ENCODE results near the gene FAM83D.

FAM83D gene

DNA sequence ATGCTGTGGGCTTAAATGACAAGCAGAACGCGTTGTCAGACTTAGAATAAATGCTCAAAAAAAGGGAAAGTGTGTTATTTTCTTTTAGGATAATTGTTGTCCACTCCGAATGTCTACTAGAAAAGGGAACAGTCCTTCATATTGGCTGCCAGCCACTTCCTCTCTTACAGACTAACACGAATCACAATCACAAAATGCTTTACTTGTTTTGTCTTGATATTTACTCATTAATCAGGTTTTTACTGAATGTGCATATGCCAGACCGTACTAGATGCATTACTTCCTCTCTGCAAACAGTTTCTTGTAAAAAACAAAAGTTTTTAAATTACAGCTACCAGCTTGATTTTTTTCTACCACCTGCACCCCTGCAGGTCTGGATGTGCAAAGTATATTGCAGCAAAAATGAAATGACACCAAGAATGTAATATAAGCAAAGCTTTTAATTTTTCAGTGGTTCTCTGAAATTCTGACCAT lies 36.7 kb downstream of the FAM83D start:
- H3K4me3 Mint-ChIP-seq = peak overlapping the region; percentile 97
- peaks cover 3% of the 10 kb centered on the region for H3K36me3 Mint-ChIP-seq
- H3K9me3 Mint-ChIP-seq = no peaks in the 10 kb centered on the region
- H3K27me3 Mint-ChIP-seq = no peaks in the 10 kb centered on the region
- peak overlapping the region; percentile 96 for H3K27ac Mint-ChIP-seq
- H3K4me1 Mint-ChIP-seq = peaks cover 53% of the 10 kb centered on the region

DNA sequence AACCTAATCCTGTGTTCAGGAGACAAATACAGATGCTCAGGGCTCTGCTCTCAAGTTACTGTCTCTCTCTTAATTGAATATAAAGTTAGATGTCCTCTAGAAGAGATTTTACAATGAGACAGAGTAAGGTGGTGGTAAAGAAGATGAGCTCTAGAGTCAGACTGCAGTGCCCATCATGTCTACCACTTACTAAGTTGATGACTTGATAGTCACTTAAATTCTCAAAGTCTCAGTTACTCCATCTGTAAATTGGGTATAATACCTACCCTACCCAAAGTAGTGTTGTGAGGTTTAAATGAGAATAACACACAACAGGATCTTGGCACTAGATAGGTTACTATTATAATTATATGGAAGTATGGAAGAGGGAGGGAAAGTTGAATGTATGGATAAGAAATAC lies 37.5 kb downstream of the FAM83D start:
- H3K4me3 Mint-ChIP-seq = no peak overlapping the region

DNA sequence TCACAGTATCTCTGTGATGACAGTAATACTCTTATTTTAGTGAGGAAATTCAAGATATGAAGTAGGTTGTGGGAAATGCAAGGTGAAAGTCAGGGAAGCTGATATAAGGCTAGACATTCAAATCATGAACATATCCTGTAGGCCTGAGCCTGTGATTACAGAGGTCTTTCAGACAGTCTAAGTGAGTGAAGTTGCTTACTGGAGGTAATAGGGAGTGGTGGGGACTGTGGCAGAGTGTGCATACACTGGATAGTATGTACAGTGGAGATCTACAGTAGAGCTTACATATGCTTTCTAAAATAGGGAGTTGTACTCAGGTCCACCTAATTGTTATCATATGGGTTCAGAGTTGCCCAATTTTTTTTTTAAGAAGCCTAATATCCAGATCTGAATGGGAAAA lies 39.0 kb downstream of the FAM83D start:
- Mint-ChIP-seq H3K27me3 (no peaks in the 10 kb centered on the region), H3K9me3 (no peaks in the 10 kb centered on the region), H3K36me3 (peaks cover 8% of the 10 kb centered on the region), H3K4me3 (no peak overlapping the region), H3K4me1 (peaks cover 54% of the 10 kb centered on the region), H3K27ac (no peak overlapping the region)

More for the DNA sequence above, 37.5 kb downstream of the FAM83D start:
- H3K9me3 Mint-ChIP-seq = no peaks in the 10 kb centered on the region
- peaks cover 53% of the 10 kb centered on the region for H3K4me1 Mint-ChIP-seq
- no peaks in the 10 kb centered on the region for H3K27me3 Mint-ChIP-seq
- H3K36me3 Mint-ChIP-seq = peaks cover 3% of the 10 kb centered on the region
- H3K27ac Mint-ChIP-seq = no peak overlapping the region

GRCh38 chr20:38968090-38968489 lies 41.9 kb downstream of the FAM83D start:
- H3K27me3 Mint-ChIP-seq = no peaks in the 10 kb centered on the region
- H3K36me3 Mint-ChIP-seq = peaks cover 19% of the 10 kb centered on the region
- no peak overlapping the region for H3K27ac Mint-ChIP-seq
- H3K4me3 Mint-ChIP-seq = no peak overlapping the region
- H3K4me1 Mint-ChIP-seq = peaks cover 52% of the 10 kb centered on the region
- H3K9me3 Mint-ChIP-seq = no peaks in the 10 kb centered on the region

- Mint-ChIP-seq H3K27ac (no peak overlapping the region), H3K4me3 (no peak overlapping the region), H3K9me3 (no peaks in the 10 kb centered on the region), H3K27me3 (no peaks in the 10 kb centered on the region), H3K36me3 (peaks cover 25% of the 10 kb centered on the region), H3K4me1 (peaks cover 45% of the 10 kb centered on the region)
Measured at GRCh38 chr20:38969708-38970107, 43.5 kb downstream of the FAM83D start.

DNA sequence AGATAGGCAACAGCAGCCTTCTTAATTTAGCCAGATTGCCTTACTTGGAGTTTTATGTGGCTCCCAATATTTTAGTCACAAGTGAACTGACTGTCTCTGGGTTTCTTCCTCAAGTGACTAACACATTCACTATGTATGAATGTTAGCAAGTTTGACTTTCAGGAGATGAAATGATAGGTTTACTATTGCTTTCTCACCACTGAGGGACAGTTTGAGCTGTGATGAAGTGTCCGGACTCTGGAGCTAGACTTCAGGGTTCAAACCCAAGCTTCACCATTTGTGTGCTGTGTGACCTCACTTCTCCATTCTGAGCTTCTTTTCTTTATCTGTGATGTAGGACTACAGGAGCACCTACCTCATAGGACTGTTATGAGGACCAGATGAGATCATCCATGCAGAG lies 44.1 kb downstream of the FAM83D start:
- Mint-ChIP-seq H3K9me3 (no peaks in the 10 kb centered on the region), H3K36me3 (peaks cover 25% of the 10 kb centered on the region), H3K4me3 (no peak overlapping the region), H3K4me1 (peaks cover 40% of the 10 kb centered on the region), H3K27ac (no peak overlapping the region), H3K27me3 (no peaks in the 10 kb centered on the region)

DNA sequence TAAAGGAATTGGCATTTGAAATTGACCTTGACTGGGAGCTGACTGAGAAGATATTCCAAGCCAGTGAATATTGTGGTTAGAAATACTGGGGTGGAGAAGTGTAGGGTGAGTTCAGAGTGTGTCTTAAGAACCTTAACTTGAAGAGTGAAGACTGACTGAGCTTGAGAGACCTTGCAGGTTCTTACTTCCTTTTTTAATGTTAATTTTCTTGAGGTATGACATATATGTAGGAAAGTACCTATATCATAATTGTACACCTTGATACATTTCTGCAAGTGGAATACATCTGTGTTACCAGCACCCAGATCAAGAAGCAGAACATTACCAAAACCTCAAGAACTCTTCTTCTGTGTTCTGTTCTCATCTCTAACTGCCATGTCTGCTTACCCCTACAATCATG lies 46.9 kb downstream of the FAM83D start:
- H3K27ac Mint-ChIP-seq = no peak overlapping the region
- no peaks in the 10 kb centered on the region for H3K9me3 Mint-ChIP-seq
- H3K4me3 Mint-ChIP-seq = no peak overlapping the region
- peaks cover 18% of the 10 kb centered on the region for H3K4me1 Mint-ChIP-seq
- H3K36me3 Mint-ChIP-seq = peaks cover 25% of the 10 kb centered on the region
- H3K27me3 Mint-ChIP-seq = no peaks in the 10 kb centered on the region

DNA sequence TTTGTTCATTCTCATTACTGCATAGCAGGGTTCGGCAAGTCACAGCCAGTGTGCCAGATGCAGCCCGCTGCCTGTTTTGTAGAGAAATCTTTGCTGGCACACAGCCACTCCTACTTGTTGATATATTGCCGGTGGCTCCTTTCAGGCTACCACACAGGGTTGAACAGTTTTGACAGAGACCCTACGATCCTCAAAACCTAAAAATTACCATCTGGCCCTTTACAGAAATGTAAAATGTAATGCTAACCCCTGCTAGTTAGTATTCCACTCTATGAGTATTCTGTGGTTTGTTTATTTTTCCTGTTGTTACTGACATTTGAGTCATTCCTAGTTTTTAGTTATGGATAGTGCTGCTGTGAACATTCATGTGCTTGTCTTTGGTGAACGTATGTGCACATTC lies 47.4 kb downstream of the FAM83D start:
- Mint-ChIP-seq H3K4me3 (no peak overlapping the region), H3K36me3 (peaks cover 25% of the 10 kb centered on the region), H3K9me3 (no peaks in the 10 kb centered on the region), H3K27ac (no peak overlapping the region), H3K4me1 (peaks cover 18% of the 10 kb centered on the region), H3K27me3 (no peaks in the 10 kb centered on the region)

DNA sequence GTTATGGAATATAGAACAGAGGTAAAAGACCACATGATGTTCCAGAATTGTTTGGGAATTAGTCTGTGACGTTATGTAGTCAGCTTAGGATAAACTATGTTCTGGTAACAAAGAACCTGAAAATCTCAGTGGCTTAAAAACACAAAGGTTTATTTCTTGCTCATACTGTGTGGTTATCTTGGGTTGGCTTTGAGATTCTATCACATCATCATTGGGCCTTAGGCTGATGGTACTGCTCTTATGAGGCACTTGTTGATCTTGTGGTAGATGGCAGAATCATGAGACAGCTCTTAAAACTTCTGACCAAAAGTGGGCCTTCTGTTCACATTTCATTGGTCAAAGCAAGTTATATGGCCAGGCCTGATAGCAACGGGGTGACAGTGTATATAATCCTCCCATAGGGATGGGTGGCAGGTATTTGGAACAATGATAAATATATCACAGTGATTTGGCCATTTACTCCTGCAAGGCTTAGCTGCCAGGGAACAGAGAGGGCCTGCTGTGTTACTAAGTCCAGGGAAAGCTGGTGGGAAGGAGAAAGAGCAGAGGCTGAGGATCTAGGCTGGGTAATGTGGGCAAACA lies 49.4 kb downstream of the FAM83D start:
- peaks cover 20% of the 10 kb centered on the region for H3K4me1 Mint-ChIP-seq
- no peaks in the 10 kb centered on the region for H3K27me3 Mint-ChIP-seq
- H3K36me3 Mint-ChIP-seq = peaks cover 20% of the 10 kb centered on the region
- H3K4me3 Mint-ChIP-seq = no peak overlapping the region
- no peaks in the 10 kb centered on the region for H3K9me3 Mint-ChIP-seq
- H3K27ac Mint-ChIP-seq = no peak overlapping the region

GRCh38 chr20:38979434-38979833 lies 53.2 kb downstream of the FAM83D start:
- H3K36me3 Mint-ChIP-seq = peaks cover 9% of the 10 kb centered on the region
- H3K4me1 Mint-ChIP-seq = peaks cover 18% of the 10 kb centered on the region
- no peaks in the 10 kb centered on the region for H3K27me3 Mint-ChIP-seq
- no peak overlapping the region for H3K4me3 Mint-ChIP-seq
- H3K9me3 Mint-ChIP-seq = no peaks in the 10 kb centered on the region
- no peak overlapping the region for H3K27ac Mint-ChIP-seq

- no peak overlapping the region for H3K27ac Mint-ChIP-seq
- H3K9me3 Mint-ChIP-seq = no peaks in the 10 kb centered on the region
- no peak overlapping the region for H3K4me3 Mint-ChIP-seq
- peaks cover 6% of the 10 kb centered on the region for H3K36me3 Mint-ChIP-seq
- no peaks in the 10 kb centered on the region for H3K27me3 Mint-ChIP-seq
- peaks cover 18% of the 10 kb centered on the region for H3K4me1 Mint-ChIP-seq
Measured at GRCh38 chr20:38979842-38980241, 53.6 kb downstream of the FAM83D start.

- Mint-ChIP-seq H3K9me3 (no peaks in the 10 kb centered on the region), H3K27me3 (no peaks in the 10 kb centered on the region), H3K36me3 (peaks cover 6% of the 10 kb centered on the region), H3K27ac (no peak overlapping the region), H3K4me1 (peaks cover 18% of the 10 kb centered on the region), H3K4me3 (no peak overlapping the region)
Measured at GRCh38 chr20:38982291-38982690, 56.1 kb downstream of the FAM83D start.

GRCh38 chr20:38985060-38985459 lies 58.8 kb downstream of the FAM83D start:
- Mint-ChIP-seq H3K27me3 (no peaks in the 10 kb centered on the region), H3K9me3 (no peaks in the 10 kb centered on the region), H3K4me1 (peaks cover 21% of the 10 kb centered on the region), H3K27ac (no peak overlapping the region), H3K36me3 (peaks cover 15% of the 10 kb centered on the region), H3K4me3 (no peak overlapping the region)

DNA sequence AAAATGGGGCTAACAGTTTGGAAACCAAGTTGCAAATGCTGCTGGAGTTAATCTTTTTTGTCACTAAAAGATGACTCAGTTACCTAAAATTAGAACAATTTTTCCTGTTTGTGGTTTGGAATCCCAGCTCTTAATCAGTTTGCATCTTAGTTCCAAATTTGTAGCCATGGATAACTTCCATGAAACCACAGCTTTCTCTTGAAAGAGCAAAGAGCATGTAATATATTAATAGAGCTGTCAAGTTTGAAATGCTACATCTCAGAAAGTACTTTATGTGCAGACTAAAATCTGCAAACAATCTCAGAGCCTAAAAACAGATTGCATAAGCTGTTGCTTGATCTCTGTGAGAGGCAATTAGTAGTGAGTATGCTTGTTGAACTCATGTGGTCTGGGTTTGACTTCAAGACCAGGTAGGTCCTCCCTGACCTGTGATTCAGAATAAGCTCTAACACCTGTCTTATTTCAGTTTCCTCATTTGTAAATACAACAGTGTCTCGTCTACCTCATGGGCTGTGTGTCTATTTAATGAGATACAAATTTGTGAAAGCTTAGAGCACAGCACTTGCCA lies 59.5 kb downstream of the FAM83D start:
- no peak overlapping the region for H3K4me3 Mint-ChIP-seq
- peaks cover 15% of the 10 kb centered on the region for H3K36me3 Mint-ChIP-seq
- H3K27ac Mint-ChIP-seq = no peak overlapping the region
- peaks cover 17% of the 10 kb centered on the region for H3K4me1 Mint-ChIP-seq
- H3K27me3 Mint-ChIP-seq = no peaks in the 10 kb centered on the region
- H3K9me3 Mint-ChIP-seq = no peaks in the 10 kb centered on the region

- Mint-ChIP-seq H3K27ac (no peak overlapping the region), H3K9me3 (no peaks in the 10 kb centered on the region), H3K4me1 (peaks cover 10% of the 10 kb centered on the region), H3K4me3 (no peak overlapping the region), H3K27me3 (no peaks in the 10 kb centered on the region), H3K36me3 (peaks cover 15% of the 10 kb centered on the region)
Measured at GRCh38 chr20:38986663-38987062, 60.4 kb downstream of the FAM83D start.

DNA sequence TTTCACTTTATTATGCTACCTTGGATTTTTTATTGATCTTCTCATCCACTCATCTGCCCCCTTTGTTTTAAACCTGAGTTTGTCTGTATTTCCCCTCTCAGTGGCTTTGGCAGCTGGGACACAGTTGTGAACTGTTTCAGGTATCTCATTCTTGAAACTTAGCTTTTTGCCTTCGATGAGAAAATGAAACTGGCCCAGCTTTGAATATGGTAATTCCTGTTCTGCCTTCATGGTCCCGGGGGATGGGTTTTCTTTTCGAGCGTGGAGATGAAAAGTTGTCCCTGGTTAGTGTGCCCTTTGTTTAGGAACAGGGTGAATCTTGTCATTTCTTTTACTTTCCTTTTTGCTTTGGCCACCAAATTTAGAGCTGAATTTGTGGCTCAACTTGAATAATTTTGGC lies 61.6 kb downstream of the FAM83D start:
- no peak overlapping the region for H3K27ac Mint-ChIP-seq
- H3K4me3 Mint-ChIP-seq = no peak overlapping the region
- no peaks in the 10 kb centered on the region for H3K9me3 Mint-ChIP-seq
- H3K27me3 Mint-ChIP-seq = no peaks in the 10 kb centered on the region
- peaks cover 18% of the 10 kb centered on the region for H3K36me3 Mint-ChIP-seq
- peaks cover 6% of the 10 kb centered on the region for H3K4me1 Mint-ChIP-seq

- no peak overlapping the region for H3K27ac Mint-ChIP-seq
- no peaks in the 10 kb centered on the region for H3K27me3 Mint-ChIP-seq
- peaks cover 9% of the 10 kb centered on the region for H3K4me1 Mint-ChIP-seq
- no peak overlapping the region for H3K4me3 Mint-ChIP-seq
- H3K36me3 Mint-ChIP-seq = peaks cover 16% of the 10 kb centered on the region
- no peaks in the 10 kb centered on the region for H3K9me3 Mint-ChIP-seq
Measured at GRCh38 chr20:38990728-38991127, 64.5 kb downstream of the FAM83D start.

Measured in activated naive CD4-positive, alpha-beta T cell treated with anti-CD3 and anti-CD28 coated beads, Interleukin-2, amount 50 U/mL, for 24 hours (primary cell).